Measurements from ENCODE around the gene ABLIM1. TPM values are rescaled to one million over a fixed set of nuclear protein-coding genes. Genes with fewer than 3 reads are reported as not detected.

The ABLIM1 gene
- total RNA-seq, 1 experiment from 2014 or later: 79.3 TPM

GRCh38 chr10:114603303-114603702 lies 54.8 kb downstream of the ABLIM1 start:
- H3K9me3 Mint-ChIP-seq (ENCODE audit: unreplicated experiment): no peaks in the 10 kb centered on the region

GRCh38 chr10:114600057-114600456 lies 58.0 kb downstream of the ABLIM1 start:
- Mint-ChIP-seq H3K9me3 (ENCODE audit: unreplicated experiment) (no peaks in the 10 kb centered on the region), H3K27ac (ENCODE audit: unreplicated experiment) (no peak overlapping the region), H3K4me1 (ENCODE audit: low read depth, unreplicated experiment) (peaks cover 24% of the 10 kb centered on the region), H3K4me3 (ENCODE audit: unreplicated experiment) (no peak overlapping the region), H3K27me3 (ENCODE audit: insufficient read depth, unreplicated experiment) (no peaks in the 10 kb centered on the region), H3K36me3 (ENCODE audit: insufficient read depth, unreplicated experiment) (peaks cover 20% of the 10 kb centered on the region)
- ChIA-PET CTCF (no interaction called here), POLR2A (no interaction called here)
- intact Hi-C loops (cut with micrococcal nuclease; ENCODE audit: unreplicated experiment): no loop called here
- no peak for TF ChIP-seq CTCF (IDR thresholded peaks at IDR 0.05; ENCODE audit: insufficient read depth in 1 of 2, low read depth in 1 of 2, low read length in 1 of 2, severe bottlenecking in 1 of 2, unreplicated experiment in 1 of 2)
- Histone ChIP-seq H3K4me3 (ENCODE audit: low read depth, low read length) (no peak overlapping the region), H3K9me3 (no peaks in the 10 kb centered on the region), H3K4me1 (peaks cover 28% of the 10 kb centered on the region), H3K36me3 (ENCODE audit: control insufficient read depth, insufficient read depth, low read length) (no peaks in the 10 kb centered on the region), H3K27me3 (replicated peaks; ENCODE audit: control insufficient read depth, insufficient read depth, low read length) (no peaks in the 10 kb centered on the region)
- BruUV-seq (replicated peaks): no TSS peak
- no peak for DNase-seq

More at GRCh38 chr10:114603303-114603702, 54.8 kb downstream of the ABLIM1 start:
- peaks cover 8% of the 10 kb centered on the region for H3K36me3 Mint-ChIP-seq (ENCODE audit: insufficient read depth, unreplicated experiment)
- peak in 1 of 2 experiments; percentile 31 for DNase-seq
- H3K4me1 ChIP-seq: peaks cover 43% of the 10 kb centered on the region
- intact Hi-C loops (cut with micrococcal nuclease; ENCODE audit: unreplicated experiment): no loop called here
- POLR2A ChIA-PET: no interaction called here
- H3K4me3 Mint-ChIP-seq (ENCODE audit: unreplicated experiment): no peak overlapping the region
- peak overlapping the region; percentile 15 for H3K27ac Mint-ChIP-seq (ENCODE audit: unreplicated experiment)
- no peaks in the 10 kb centered on the region for H3K27me3 Mint-ChIP-seq (ENCODE audit: insufficient read depth, unreplicated experiment)
- CTCF ChIA-PET: interaction anchor here (0.5 to 0.7 kb wide), 3 partner anchors 33 to 219 kb away, joined by 3 to 4 read pairs (median 4); partner anchors contain the start of gene FHIP2A
- no TSS peak for BruUV-seq (replicated peaks)
- H3K4me3 ChIP-seq (ENCODE audit: low read depth, low read length): no peak overlapping the region
- peaks cover 37% of the 10 kb centered on the region for H3K4me1 Mint-ChIP-seq (ENCODE audit: low read depth, unreplicated experiment)
- H3K9me3 ChIP-seq: no peaks in the 10 kb centered on the region
- H3K27me3 ChIP-seq (replicated peaks; ENCODE audit: control insufficient read depth, insufficient read depth, low read length): no peaks in the 10 kb centered on the region
- H3K36me3 ChIP-seq (ENCODE audit: control insufficient read depth, insufficient read depth, low read length): no peaks in the 10 kb centered on the region
- no peak for TF ChIP-seq CTCF (IDR thresholded peaks at IDR 0.05; ENCODE audit: insufficient read depth in 1 of 2, low read depth in 1 of 2, low read length in 1 of 2, severe bottlenecking in 1 of 2, unreplicated experiment in 1 of 2)

GRCh38 chr10:114596793-114597192 lies 61.3 kb downstream of the ABLIM1 start:
- Histone ChIP-seq H3K4me3 (ENCODE audit: low read depth, low read length) (no peak overlapping the region), H3K27me3 (replicated peaks; ENCODE audit: control insufficient read depth, insufficient read depth, low read length) (no peaks in the 10 kb centered on the region), H3K36me3 (ENCODE audit: control insufficient read depth, insufficient read depth, low read length) (no peaks in the 10 kb centered on the region), H3K4me1 (no peaks in the 10 kb centered on the region), H3K9me3 (no peaks in the 10 kb centered on the region)
- Mint-ChIP-seq H3K36me3 (ENCODE audit: insufficient read depth, unreplicated experiment) (peaks cover 26% of the 10 kb centered on the region), H3K9me3 (ENCODE audit: unreplicated experiment) (no peaks in the 10 kb centered on the region), H3K27ac (ENCODE audit: unreplicated experiment) (no peak overlapping the region), H3K27me3 (ENCODE audit: insufficient read depth, unreplicated experiment) (no peaks in the 10 kb centered on the region), H3K4me1 (ENCODE audit: low read depth, unreplicated experiment) (peaks cover 9% of the 10 kb centered on the region), H3K4me3 (ENCODE audit: unreplicated experiment) (no peak overlapping the region)
- no TSS peak for BruUV-seq (replicated peaks)
- TF ChIP-seq CTCF (IDR thresholded peaks at IDR 0.05; ENCODE audit: insufficient read depth in 1 of 2, low read depth in 1 of 2, low read length in 1 of 2, severe bottlenecking in 1 of 2, unreplicated experiment in 1 of 2): no peak
- intact Hi-C loops (cut with micrococcal nuclease; ENCODE audit: unreplicated experiment): no loop called here
- DNase-seq: peak in 1 of 2 experiments; percentile 35
- POLR2A ChIA-PET: no interaction called here
- CTCF ChIA-PET: no interaction called here
